OCI-LY7 (cell line): ENCODE data around the gene ENHO. TPM values are rescaled to one million over a fixed set of nuclear protein-coding genes. Genes with fewer than 3 reads are reported as not detected.

Experiments used
- BruUV-seq: library from RNA; stranded (reverse); fragments of 400-500 nt; replicated peaks from 2 replicates; lab custom pipeline; 2021; lab: Mats Ljungman, UMichigan
- CTCF ChIA-PET: fragments of 300-600 bp; sonication (Branson Sonifier 250); formaldehyde crosslinking; loops from one replicate; lab custom pipeline; 2022; ENCODE audit warnings: antibody characterized with exemption; ENCODE audit not compliant: unreplicated experiment; lab: Charles Lee
- POLR2A ChIA-PET: fragments of 300-600 bp; sonication (Branson Sonifier 250); formaldehyde crosslinking; loops from one replicate; lab custom pipeline; 2022; ENCODE audit warnings: antibody characterized with exemption; lab: Charles Lee
- DNase-seq: peaks from one replicate; pipeline ENCODE4 v3.0.0-alpha.2; 2015; ENCODE audit warnings: low spot score
- H2AFZ ChIP-seq: fragments of 200-600 bp; sonication (generic), shearing (Covaris generic); 2 replicates; pipeline ENCODE4 v1.6.1; 2014; ENCODE audit warnings: mild to moderate bottlenecking, antibody characterized with exemption, low read length, moderate library complexity
- H3K27ac ChIP-seq: fragments of 200-600 bp; sonication (generic); 2 replicates; pipeline ENCODE4 v1.5.1; 2014; ENCODE audit warnings: mixed run types, low read depth, mild to moderate bottlenecking, moderate library complexity, low read length, inconsistent platforms; ENCODE audit not compliant: poor library complexity, severe bottlenecking
- H3K36me3 ChIP-seq: fragments of 200-600 bp; sonication (generic); 2 replicates; pipeline ENCODE4 v1.6.1; 2014; ENCODE audit warnings: mild to moderate bottlenecking, antibody characterized with exemption, low read length, moderate library complexity, mixed read lengths; ENCODE audit not compliant: insufficient read depth
- H3K4me1 ChIP-seq: fragments of 200-600 bp; sonication (generic); 2 replicates; pipeline ENCODE4 v1.5.1; 2014; ENCODE audit warnings: mild to moderate bottlenecking, low read length; ENCODE audit not compliant: insufficient read depth, poor library complexity, severe bottlenecking
- H3K4me2 ChIP-seq: fragments of 200-600 bp; sonication (generic); 2 replicates; pipeline ENCODE4 v1.6.1; 2014; ENCODE audit warnings: mild to moderate bottlenecking, low read length
- H3K4me3 ChIP-seq: fragments of 200-600 bp; sonication (generic); 2 replicates; pipeline ENCODE4 v1.5.1; 2014; ENCODE audit warnings: mild to moderate bottlenecking, low read depth, low read length; ENCODE audit not compliant: poor library complexity, severe bottlenecking
- H3K79me2 ChIP-seq: fragments of 200-600 bp; sonication (generic); 2 replicates; pipeline ENCODE4 v1.6.1; 2016; ENCODE audit warnings: low read depth, mild to moderate bottlenecking, low read length, moderate library complexity, mixed read lengths; ENCODE audit not compliant: insufficient read depth
- H3K9me2 ChIP-seq: fragments of 200-600 bp; sonication (generic); 2 replicates; pipeline ENCODE4 v1.6.1; 2016; ENCODE audit warnings: mild to moderate bottlenecking, low read length, mixed read lengths; ENCODE audit not compliant: insufficient read depth
- H3K9me3 ChIP-seq: fragments of 200-600 bp; sonication (generic); 2 replicates; pipeline ENCODE4 v1.6.1; 2014; ENCODE audit warnings: mild to moderate bottlenecking, mixed run types, low read length, mixed read lengths
- H4K20me1 ChIP-seq: fragments of 200-600 bp; sonication (generic); 2 replicates; pipeline ENCODE4 v1.6.1; 2014; ENCODE audit warnings: mild to moderate bottlenecking, antibody characterized with exemption, low read length, moderate library complexity, mixed read lengths; ENCODE audit not compliant: insufficient read depth
- EZH2phosphoT487 ChIP-seq: fragments of 200-600 bp; sonication (generic); IDR thresholded peaks from 2 replicates; pipeline ENCODE4 v1.6.1; 2018; ENCODE audit warnings: low read depth, borderline replicate concordance, mild to moderate bottlenecking, mixed run types, antibody characterized with exemption, low read length, moderate library complexity, mixed read lengths
- intact Hi-C: fragments of 100-400 bp; cut with micrococcal nuclease; formaldehyde crosslinking; loops from one replicate; pipeline ENCODE4 v1.10.0; 2022; ENCODE audit not compliant: unreplicated experiment
- total RNA-seq, 2 experiments: library from RNA; depleted of rRNA in 1 of 2; stranded (reverse); fragments of >200 nt in 1 of 2; shearing (Covaris generic) in 1 of 2; gene quantifications; 2 replicates each; pipeline ENCODE4 v1.2.3, GENCODE V29; 2014 to 2022
- TF ChIP-seq, protein P1 (sequence below): fragments of 200-600 bp; sonication (generic); conservative IDR thresholded peaks from 2 replicates; pipeline ENCODE4 v1.5.1; 2014; ENCODE audit warnings: mild to moderate bottlenecking, antibody characterized with exemption, low read length, moderate library complexity, mixed read lengths

The ENHO gene
- total RNA-seq, 2 experiments from 2014 or later = 0.91 TPM; not detected in 1

GRCh38 chr9:34559624-34560455 is 37.0 kb upstream of the ENHO start:
- H3K79me2 ChIP-seq = no peaks in the 10 kb centered on the region
- BruUV-seq = no TSS peak
- H3K9me3 ChIP-seq = peaks cover 9% of the 10 kb centered on the region; the same call in 1 of the 2 replicates
- ChIA-PET POLR2A (interaction anchor here (0.6 kb wide), 1 partner anchor 114 kb away, joined by 3 read pairs; no protein-coding TSS in a partner anchor), CTCF (no interaction called here)
- no peak for DNase-seq
- no peaks in the 10 kb centered on the region for H3K4me1 ChIP-seq
- H3K9me2 ChIP-seq = no peaks in the 10 kb centered on the region
- H3K4me2 ChIP-seq = no peak overlapping the region
- H3K36me3 ChIP-seq = no peaks in the 10 kb centered on the region
- intact Hi-C loops = no loop called here
- TF ChIP-seq, protein P1, sequence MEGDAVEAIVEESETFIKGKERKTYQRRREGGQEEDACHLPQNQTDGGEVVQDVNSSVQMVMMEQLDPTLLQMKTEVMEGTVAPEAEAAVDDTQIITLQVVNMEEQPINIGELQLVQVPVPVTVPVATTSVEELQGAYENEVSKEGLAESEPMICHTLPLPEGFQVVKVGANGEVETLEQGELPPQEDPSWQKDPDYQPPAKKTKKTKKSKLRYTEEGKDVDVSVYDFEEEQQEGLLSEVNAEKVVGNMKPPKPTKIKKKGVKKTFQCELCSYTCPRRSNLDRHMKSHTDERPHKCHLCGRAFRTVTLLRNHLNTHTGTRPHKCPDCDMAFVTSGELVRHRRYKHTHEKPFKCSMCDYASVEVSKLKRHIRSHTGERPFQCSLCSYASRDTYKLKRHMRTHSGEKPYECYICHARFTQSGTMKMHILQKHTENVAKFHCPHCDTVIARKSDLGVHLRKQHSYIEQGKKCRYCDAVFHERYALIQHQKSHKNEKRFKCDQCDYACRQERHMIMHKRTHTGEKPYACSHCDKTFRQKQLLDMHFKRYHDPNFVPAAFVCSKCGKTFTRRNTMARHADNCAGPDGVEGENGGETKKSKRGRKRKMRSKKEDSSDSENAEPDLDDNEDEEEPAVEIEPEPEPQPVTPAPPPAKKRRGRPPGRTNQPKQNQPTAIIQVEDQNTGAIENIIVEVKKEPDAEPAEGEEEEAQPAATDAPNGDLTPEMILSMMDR = no peak
- TF ChIP-seq EZH2phosphoT487 = no peak
- no peak overlapping the region for H3K4me3 ChIP-seq
- no peak overlapping the region for H3K27ac ChIP-seq
- no peak overlapping the region for H2AFZ ChIP-seq
- H4K20me1 ChIP-seq = no peaks in the 10 kb centered on the region

DNA sequence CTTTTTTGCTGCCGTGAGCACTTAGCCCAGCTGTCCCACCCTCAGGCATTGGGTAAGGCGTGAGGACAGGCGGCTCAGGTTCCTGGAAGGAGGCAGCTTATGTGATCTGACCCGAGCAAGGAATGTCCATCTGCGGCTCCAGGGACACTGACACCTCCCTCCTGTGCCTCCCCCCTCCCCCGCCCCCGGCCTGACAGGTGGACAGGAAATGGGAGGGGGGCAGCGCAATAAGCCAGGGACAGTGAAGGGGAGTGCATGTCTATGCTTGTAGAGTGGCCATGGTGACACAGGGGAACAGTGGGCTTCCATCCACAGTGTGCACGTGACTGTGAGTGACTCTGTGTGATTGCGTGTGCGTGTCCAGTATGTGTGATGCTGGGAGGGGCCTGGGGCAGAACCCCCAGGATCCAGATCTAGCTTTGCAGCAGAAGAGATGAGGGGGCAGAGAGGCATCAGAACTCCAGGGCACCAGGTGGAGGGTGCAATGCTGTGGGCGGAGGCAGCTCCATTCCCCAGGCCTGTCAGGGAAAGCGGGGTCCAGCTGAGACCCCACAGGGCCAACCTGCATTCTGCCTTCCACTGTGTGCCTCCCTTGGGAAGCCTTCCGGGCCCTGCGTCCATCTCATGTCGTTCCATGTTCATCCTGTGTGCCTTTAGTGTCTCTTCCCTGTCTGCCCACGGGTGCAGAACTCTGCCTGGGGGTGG is 36.3 kb upstream of the ENHO start:
- CTCF ChIA-PET = no interaction called here
- Histone ChIP-seq H3K4me1 (no peaks in the 10 kb centered on the region), H3K4me2 (no peak overlapping the region)

More for the DNA sequence above, 36.3 kb upstream of the ENHO start:
- H2AFZ ChIP-seq = no peak overlapping the region
- peaks cover 9% of the 10 kb centered on the region; the same call in 1 of the 2 replicates for H3K9me3 ChIP-seq
- no peak overlapping the region for H3K27ac ChIP-seq
- H3K36me3 ChIP-seq = no peaks in the 10 kb centered on the region
- no peak for DNase-seq
- H3K9me2 ChIP-seq = no peaks in the 10 kb centered on the region
- BruUV-seq = no TSS peak
- H3K4me3 ChIP-seq = no peak overlapping the region
- intact Hi-C loops = no loop called here
- H4K20me1 ChIP-seq = no peaks in the 10 kb centered on the region
- no peak for TF ChIP-seq EZH2phosphoT487
- TF ChIP-seq, protein P1 = no peak
- POLR2A ChIA-PET = no interaction called here
- no peaks in the 10 kb centered on the region for H3K79me2 ChIP-seq
